Mesenchymal stem cell (in vitro differentiated cells and primary cell): ENCODE measurements around the gene SYS1.

Source experiments
- DNase-seq: peaks from one replicate; pipeline ENCODE4 v3.0.0-alpha.2; 2013
- H2AFZ ChIP-seq: one replicate; pipeline ENCODE4 v1.6.1; 2013; ENCODE audit warnings: low read depth, mild to moderate bottlenecking, control low read depth, inconsistent platforms, low read length, moderate library complexity
- H2AK5ac ChIP-seq: 2 replicates; pipeline ENCODE4 v1.6.1; 2013; ENCODE audit warnings: low read length, moderate library complexity, mild to moderate bottlenecking, inconsistent platforms; ENCODE audit not compliant: severe bottlenecking
- H2BK120ac ChIP-seq: one replicate; pipeline ENCODE4 v1.6.1; 2013; ENCODE audit warnings: low read depth, mild to moderate bottlenecking, inconsistent platforms, low read length, moderate library complexity
- H2BK12ac ChIP-seq, 2 experiments: one replicate each; pipeline ENCODE4 v1.6.1; 2013; ENCODE audit warnings: inconsistent platforms in 2 of 2, low read length in 2 of 2, mild to moderate bottlenecking in 2 of 2, moderate library complexity in 2 of 2, control low read depth in 1 of 2
- H2BK15ac ChIP-seq: one replicate; pipeline ENCODE4 v1.6.1; 2013; ENCODE audit warnings: mild to moderate bottlenecking, low read depth, inconsistent platforms; ENCODE audit not compliant: poor library complexity, severe bottlenecking
- H2BK5ac ChIP-seq: 2 replicates; pipeline ENCODE4 v1.6.1; 2013; ENCODE audit warnings: low read depth, mild to moderate bottlenecking, low read length, control low read depth, inconsistent platforms; ENCODE audit not compliant: poor library complexity, severe bottlenecking
- H3K14ac ChIP-seq, 2 experiments: one replicate each; pipeline ENCODE4 v1.6.1; 2013; ENCODE audit warnings: inconsistent platforms in 2 of 2, low read length in 2 of 2, control low read depth in 1 of 2, mild to moderate bottlenecking in 1 of 2, moderate library complexity in 1 of 2
- H3K18ac ChIP-seq, 2 experiments: one replicate each; pipeline ENCODE4 v1.6.1; 2013; ENCODE audit warnings: inconsistent platforms in 2 of 2, low read length in 2 of 2, control low read depth in 1 of 2, low read depth in 1 of 2, mild to moderate bottlenecking in 1 of 2
- H3K23ac ChIP-seq, 2 experiments: one replicate each; pipeline ENCODE4 v1.6.1; 2013; ENCODE audit warnings: inconsistent platforms in 2 of 2, low read length in 2 of 2, mild to moderate bottlenecking in 2 of 2, moderate library complexity in 2 of 2, control low read depth in 1 of 2
- H3K27ac ChIP-seq: 2 replicates; pipeline ENCODE4 v1.5.1; 2013; ENCODE audit warnings: mild to moderate bottlenecking, moderate library complexity, low read length, control low read depth, inconsistent platforms; ENCODE audit not compliant: poor library complexity, severe bottlenecking
- H3K27me3 ChIP-seq, 2 experiments: 2 replicates each; pipeline versions ENCODE4 v1.6.1 to v1.7.0; 2013; ENCODE audit warnings: low read length in 2 of 2, mild to moderate bottlenecking in 2 of 2, moderate library complexity in 2 of 2, control low read depth in 1 of 2, inconsistent platforms in 1 of 2; ENCODE audit not compliant: control insufficient read depth in 1 of 2, insufficient read depth in 1 of 2
- H3K36me3 ChIP-seq, 2 experiments: 2 replicates each; pipeline versions ENCODE4 v1.6.1 to v1.7.0; 2013; ENCODE audit warnings: low read length in 2 of 2, control low read depth in 1 of 2, inconsistent platforms in 1 of 2, low read depth in 1 of 2, mild to moderate bottlenecking in 1 of 2; ENCODE audit not compliant: insufficient read depth in 2 of 2, control insufficient read depth in 1 of 2
- H3K4ac ChIP-seq, 2 experiments: one replicate each; pipeline ENCODE4 v1.6.1; 2013; ENCODE audit warnings: inconsistent platforms in 2 of 2, low read length in 2 of 2, mild to moderate bottlenecking in 2 of 2, moderate library complexity in 2 of 2, control low read depth in 1 of 2, low read depth in 1 of 2
- H3K4me1 ChIP-seq: 2 replicates; pipeline ENCODE4 v1.6.1; 2013; ENCODE audit warnings: low read depth, low read length, control low read depth; ENCODE audit not compliant: control insufficient read depth, insufficient read depth
- H3K4me2 ChIP-seq: 2 replicates; pipeline ENCODE4 v1.6.1; 2013; ENCODE audit warnings: low read length, mild to moderate bottlenecking, inconsistent platforms; ENCODE audit not compliant: poor library complexity, severe bottlenecking
- H3K4me3 ChIP-seq, 2 experiments: 2 replicates each; pipeline versions ENCODE4 v1.5.1 to v1.7.0; 2013; ENCODE audit warnings: low read length in 2 of 2, mild to moderate bottlenecking in 2 of 2, control low read depth in 1 of 2, low read depth in 1 of 2; ENCODE audit not compliant: insufficient read depth in 1 of 2
- H3K79me1 ChIP-seq: replicated peaks from 2 replicates; pipeline ENCODE4 v1.6.1; 2013; ENCODE audit warnings: mild to moderate bottlenecking, control low read depth, low read length, inconsistent platforms; ENCODE audit not compliant: poor library complexity, severe bottlenecking
- H3K9ac ChIP-seq: 2 replicates; pipeline ENCODE4 v1.7.0; 2013; ENCODE audit warnings: mild to moderate bottlenecking, low read length, moderate library complexity
- H3K9me3 ChIP-seq: 2 replicates; pipeline ENCODE4 v1.7.0; 2013; ENCODE audit warnings: mild to moderate bottlenecking, low read length; ENCODE audit not compliant: control insufficient read depth
- H4K8ac ChIP-seq: one replicate; pipeline ENCODE4 v1.6.1; 2013; ENCODE audit warnings: inconsistent platforms, mild to moderate bottlenecking, low read length, moderate library complexity
- H4K91ac ChIP-seq: one replicate; pipeline ENCODE4 v1.6.1; 2013; ENCODE audit warnings: mild to moderate bottlenecking, low read length, inconsistent platforms
- WGBS: methylation state at CpG from one replicate; pipeline ENCODE4 v1.1.7; 2013; ENCODE audit warnings: mixed read lengths; 5-methylcytosine and 5-hydroxymethylcytosine counted together

SYS1 gene

GRCh38 chr20:45367126-45367525 lies 4.2 kb downstream of the SYS1 start:
- no peak overlapping the region for H3K4ac ChIP-seq
- no peak overlapping the region for H3K4me3 ChIP-seq
- H3K18ac ChIP-seq = no peak overlapping the region
- H2BK120ac ChIP-seq = no peak overlapping the region
- no peak overlapping the region for H3K9ac ChIP-seq
- no peak overlapping the region for H2BK12ac ChIP-seq
- H4K8ac ChIP-seq = no peak overlapping the region
- no peak overlapping the region for H4K91ac ChIP-seq
- no peak overlapping the region for H2BK15ac ChIP-seq
- no peak overlapping the region for H2AFZ ChIP-seq
- H3K23ac ChIP-seq = no peak overlapping the region
- H3K27me3 ChIP-seq = no peaks in the 10 kb centered on the region
- no peak overlapping the region for H3K27ac ChIP-seq
- H3K4me2 ChIP-seq = no peak overlapping the region
- H3K14ac ChIP-seq = no peak overlapping the region
- peaks cover 2% of the 10 kb centered on the region for H3K4me1 ChIP-seq
- H3K79me1 ChIP-seq = peaks cover 27% of the 10 kb centered on the region
- no peak for DNase-seq
- H3K36me3 ChIP-seq = peaks cover 29 to 39% of the 10 kb centered on the region in 2 experiments
- H2BK5ac ChIP-seq = no peak overlapping the region
- no peaks in the 10 kb centered on the region for H3K9me3 ChIP-seq
- H2AK5ac ChIP-seq = no peak overlapping the region

GRCh38 chr20:45368221-45368980 lies 5.4 kb downstream of the SYS1 start:
- 88% methylated on average over 6 of the region's 6 CpGs for WGBS
- H4K91ac ChIP-seq = no peak overlapping the region

DNA sequence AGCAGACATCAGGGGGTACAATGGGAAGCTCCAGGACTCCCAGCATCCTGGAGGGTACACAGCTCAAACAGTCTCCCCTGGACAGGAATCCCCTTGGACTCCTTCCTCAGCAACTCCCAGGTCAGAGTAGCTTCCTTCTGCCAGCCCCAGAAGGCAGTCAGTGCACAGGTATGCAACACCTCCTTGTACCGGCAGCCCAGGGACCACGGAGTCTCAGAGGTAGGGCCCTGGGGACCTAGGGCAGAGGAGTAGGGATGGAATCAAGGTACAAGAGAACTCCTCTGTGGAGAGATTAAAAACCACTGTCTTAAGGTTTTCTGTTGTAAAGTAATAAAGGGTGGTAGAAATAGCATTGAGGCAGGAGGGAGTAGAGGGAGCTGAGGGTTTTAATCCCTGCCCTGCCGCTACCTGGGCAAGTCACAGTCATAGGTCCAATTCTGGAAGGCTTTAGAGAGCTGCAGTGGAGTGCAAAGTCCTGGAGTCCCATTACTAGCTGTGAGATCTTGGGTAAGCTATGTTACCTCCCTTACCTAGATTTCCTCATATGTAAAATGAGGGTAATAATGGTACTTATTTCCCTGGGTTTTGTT lies 7.7 kb downstream of the SYS1 start:
- no peak for DNase-seq
- Histone ChIP-seq H2BK15ac (no peak overlapping the region), H3K23ac (no peak overlapping the region), H3K18ac (no peak overlapping the region), H3K36me3 (peaks cover 35 to 41% of the 10 kb centered on the region in 2 experiments), H3K4me3 (no peak overlapping the region), H4K8ac (no peak overlapping the region), H4K91ac (no peak overlapping the region), H2AFZ (no peak overlapping the region), H3K14ac (no peak overlapping the region), H3K4me2 (no peak overlapping the region), H3K4ac (no peak overlapping the region), H3K27ac (no peak overlapping the region), H3K9me3 (no peaks in the 10 kb centered on the region), H3K9ac (no peak overlapping the region), H3K4me1 (peaks cover 11% of the 10 kb centered on the region), H2BK5ac (no peak overlapping the region), H3K79me1 (peaks cover 28% of the 10 kb centered on the region), H2AK5ac (no peak overlapping the region), H2BK120ac (no peak overlapping the region), H2BK12ac (no peak overlapping the region), H3K27me3 (no peaks in the 10 kb centered on the region)
- over 99% methylated on average over 3 of the region's 3 CpGs for WGBS

More at GRCh38 chr20:45368221-45368980, 5.4 kb downstream of the SYS1 start:
- H3K79me1 ChIP-seq = peaks cover 33% of the 10 kb centered on the region
- no peak overlapping the region for H3K4ac ChIP-seq
- H2AK5ac ChIP-seq = no peak overlapping the region
- H2BK12ac ChIP-seq = no peak overlapping the region
- DNase-seq = no peak
- no peak overlapping the region for H2AFZ ChIP-seq
- peaks cover 8% of the 10 kb centered on the region for H3K4me1 ChIP-seq
- no peak overlapping the region for H3K27ac ChIP-seq
- no peak overlapping the region for H3K23ac ChIP-seq
- H3K36me3 ChIP-seq = peaks cover 32 to 39% of the 10 kb centered on the region in 2 experiments
- H3K4me2 ChIP-seq = no peak overlapping the region
- H3K27me3 ChIP-seq = no peaks in the 10 kb centered on the region
- no peak overlapping the region for H3K4me3 ChIP-seq
- H2BK15ac ChIP-seq = no peak overlapping the region
- no peak overlapping the region for H3K14ac ChIP-seq
- no peak overlapping the region for H2BK120ac ChIP-seq
- no peak overlapping the region for H3K9ac ChIP-seq
- no peak overlapping the region for H4K8ac ChIP-seq
- no peak overlapping the region for H2BK5ac ChIP-seq
- no peak overlapping the region for H3K18ac ChIP-seq
- no peaks in the 10 kb centered on the region for H3K9me3 ChIP-seq

- no peak overlapping the region for H4K91ac ChIP-seq
- peaks cover 24 to 25% of the 10 kb centered on the region in 2 experiments for H3K36me3 ChIP-seq
- H2BK12ac ChIP-seq = no peak overlapping the region
- H3K4me1 ChIP-seq = peaks cover 12% of the 10 kb centered on the region
- H3K4ac ChIP-seq = no peak overlapping the region
- H2AK5ac ChIP-seq = no peak overlapping the region
- H3K18ac ChIP-seq = no peak overlapping the region
- no peak overlapping the region for H3K4me3 ChIP-seq
- H3K4me2 ChIP-seq = no peak overlapping the region
- no peak overlapping the region for H3K9ac ChIP-seq
- H2AFZ ChIP-seq = no peak overlapping the region
- H3K23ac ChIP-seq = no peak overlapping the region
- H2BK15ac ChIP-seq = no peak overlapping the region
- WGBS = 94% methylated on average over 10 of the region's 10 CpGs
- no peak overlapping the region for H3K14ac ChIP-seq
- no peak overlapping the region for H4K8ac ChIP-seq
- no peak overlapping the region for H3K27ac ChIP-seq
- no peaks in the 10 kb centered on the region for H3K27me3 ChIP-seq
- H2BK120ac ChIP-seq = no peak overlapping the region
- DNase-seq = no peak
- no peak overlapping the region for H2BK5ac ChIP-seq
- H3K9me3 ChIP-seq = no peaks in the 10 kb centered on the region
- H3K79me1 ChIP-seq = peaks cover 18% of the 10 kb centered on the region
These were observed 9.3 kb downstream of the SYS1 start for GRCh38 chr20:45372241-45372640.
